RWPE1 (cell line): Measurements from ENCODE around the gene KITLG.

Experiments
- CTCF ChIA-PET: fragments of 350-600 bp; sonication (Branson Sonifier 250); formaldehyde crosslinking; extraction: SDS; loops from one replicate; lab custom pipeline; 2021; lab: Yijun Ruan, JAX
- POLR2A ChIA-PET: fragments of 400-600 bp; formaldehyde crosslinking; extraction: SDS; loops from one replicate; lab custom pipeline; 2020; ENCODE audit warnings: antibody characterized with exemption; ENCODE audit not compliant: low non-redundant PET; lab: Yijun Ruan, JAX
- DNase-seq: peaks from one replicate; pipeline ENCODE4 v3.0.0; 2012; ENCODE audit warnings: low spot score
- H3K27ac ChIP-seq: fragments of 450-650 bp; 2 replicates; pipeline ENCODE4 v1.5.1; 2017
- TF ChIP-seq, protein P1 (sequence below): fragments of 450-650 bp; conservative IDR thresholded peaks from 2 replicates; pipeline ENCODE4 v1.5.1; 2017; ENCODE audit warnings: low read depth, mild to moderate bottlenecking

The KITLG gene

DNA sequence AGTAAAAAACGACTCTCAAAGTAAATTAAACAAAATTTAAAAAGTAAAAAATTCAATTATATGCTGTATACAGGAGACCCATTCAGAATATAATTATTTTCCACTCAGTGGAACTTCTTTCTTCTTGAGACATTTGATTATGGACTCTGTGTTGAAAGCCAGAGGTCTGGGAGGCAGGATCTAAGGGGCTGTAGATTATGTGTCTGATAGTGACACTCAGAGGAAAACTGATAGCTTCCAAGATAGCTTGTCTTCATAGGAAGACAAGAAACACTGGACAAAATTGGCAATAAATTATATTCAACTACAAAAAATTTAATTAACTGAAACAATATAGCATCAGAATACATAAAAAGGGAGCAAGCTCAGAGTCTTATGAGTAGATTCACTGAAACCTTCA lies 135.8 kb downstream of the KITLG start:
- DNase-seq = no peak
- H3K27ac ChIP-seq = no peak overlapping the region
- TF ChIP-seq, protein P1, sequence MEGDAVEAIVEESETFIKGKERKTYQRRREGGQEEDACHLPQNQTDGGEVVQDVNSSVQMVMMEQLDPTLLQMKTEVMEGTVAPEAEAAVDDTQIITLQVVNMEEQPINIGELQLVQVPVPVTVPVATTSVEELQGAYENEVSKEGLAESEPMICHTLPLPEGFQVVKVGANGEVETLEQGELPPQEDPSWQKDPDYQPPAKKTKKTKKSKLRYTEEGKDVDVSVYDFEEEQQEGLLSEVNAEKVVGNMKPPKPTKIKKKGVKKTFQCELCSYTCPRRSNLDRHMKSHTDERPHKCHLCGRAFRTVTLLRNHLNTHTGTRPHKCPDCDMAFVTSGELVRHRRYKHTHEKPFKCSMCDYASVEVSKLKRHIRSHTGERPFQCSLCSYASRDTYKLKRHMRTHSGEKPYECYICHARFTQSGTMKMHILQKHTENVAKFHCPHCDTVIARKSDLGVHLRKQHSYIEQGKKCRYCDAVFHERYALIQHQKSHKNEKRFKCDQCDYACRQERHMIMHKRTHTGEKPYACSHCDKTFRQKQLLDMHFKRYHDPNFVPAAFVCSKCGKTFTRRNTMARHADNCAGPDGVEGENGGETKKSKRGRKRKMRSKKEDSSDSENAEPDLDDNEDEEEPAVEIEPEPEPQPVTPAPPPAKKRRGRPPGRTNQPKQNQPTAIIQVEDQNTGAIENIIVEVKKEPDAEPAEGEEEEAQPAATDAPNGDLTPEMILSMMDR = no peak
- ChIA-PET CTCF (no interaction called here), POLR2A (no interaction called here)
